DOHH2 (cell line): ENCODE measurements around the gene USP9X.

ENCODE experiments used
- H3F3A ChIP-seq: fragments of 200-600 bp; sonication (generic), shearing (Covaris generic); 2 replicates; pipeline ENCODE4 v1.6.0; 2016; ENCODE audit warnings: antibody characterized with exemption, mild to moderate bottlenecking; ENCODE audit not compliant: control insufficient read depth, insufficient read depth
- H3K27ac ChIP-seq: fragments of 200-600 bp; sonication (generic); 2 replicates; pipeline ENCODE4 v1.5.1; 2014; ENCODE audit warnings: low read depth, mild to moderate bottlenecking, low read length, moderate library complexity
- H3K27me3 ChIP-seq: fragments of 200-600 bp; sonication (generic); 2 replicates; pipeline ENCODE4 v1.6.1; 2014; ENCODE audit warnings: mild to moderate bottlenecking, low read length, mixed read lengths; ENCODE audit not compliant: control insufficient read depth
- H3K36me3 ChIP-seq: fragments of 200-600 bp; sonication (generic); 2 replicates; pipeline ENCODE4 v1.6.1; 2014; ENCODE audit warnings: mild to moderate bottlenecking, low read length, moderate library complexity, mixed read lengths; ENCODE audit not compliant: control insufficient read depth
- H3K4me1 ChIP-seq: fragments of 200-600 bp; sonication (generic); 2 replicates; pipeline ENCODE4 v1.6.1; 2014; ENCODE audit warnings: mild to moderate bottlenecking, low read length, mixed read lengths; ENCODE audit not compliant: control insufficient read depth
- H3K4me2 ChIP-seq: fragments of 200-600 bp; sonication (generic); 2 replicates; pipeline ENCODE4 v1.6.0; 2014; ENCODE audit warnings: mild to moderate bottlenecking, low read length, moderate library complexity
- H3K4me3 ChIP-seq: fragments of 200-600 bp; sonication (generic); 2 replicates; pipeline ENCODE4 v1.5.1; 2014; ENCODE audit warnings: mild to moderate bottlenecking, low read length, mixed read lengths
- H3K79me2 ChIP-seq: fragments of 200-600 bp; sonication (generic); 2 replicates; pipeline ENCODE4 v1.6.1; 2014; ENCODE audit warnings: mild to moderate bottlenecking, low read length, mixed read lengths; ENCODE audit not compliant: control insufficient read depth
- H3K9me2 ChIP-seq: fragments of 200-600 bp; sonication (generic); replicated peaks from 2 replicates; pipeline ENCODE4 v1.6.1; 2014; ENCODE audit warnings: mild to moderate bottlenecking, low read length, mixed read lengths; ENCODE audit not compliant: control insufficient read depth
- H3K9me3 ChIP-seq: fragments of 200-600 bp; sonication (generic); 2 replicates; pipeline ENCODE4 v1.6.1; 2014; ENCODE audit warnings: antibody characterized with exemption, low read length, mixed read lengths; ENCODE audit not compliant: control insufficient read depth, insufficient read depth
- H4K20me1 ChIP-seq: fragments of 200-600 bp; sonication (generic); 2 replicates; pipeline ENCODE4 v1.6.0; 2014; ENCODE audit warnings: low read depth, mild to moderate bottlenecking, antibody characterized with exemption, low read length, moderate library complexity; ENCODE audit not compliant: control insufficient read depth, insufficient read depth
- EZH2phosphoT487 ChIP-seq: fragments of 200-600 bp; sonication (generic); IDR thresholded peaks from 2 replicates; pipeline ENCODE4 v1.6.1; 2017; ENCODE audit warnings: borderline replicate concordance, mild to moderate bottlenecking, antibody characterized with exemption, low read length, moderate library complexity, mixed read lengths
- TF ChIP-seq, protein P1 (sequence below): fragments of 200-600 bp; sonication (generic); IDR thresholded peaks from one replicate; pipeline ENCODE4 v1.5.1; 2014; ENCODE audit warnings: antibody characterized with exemption, mild to moderate bottlenecking, low read depth, low read length; ENCODE audit not compliant: poor library complexity, severe bottlenecking

USP9X gene

DNA sequence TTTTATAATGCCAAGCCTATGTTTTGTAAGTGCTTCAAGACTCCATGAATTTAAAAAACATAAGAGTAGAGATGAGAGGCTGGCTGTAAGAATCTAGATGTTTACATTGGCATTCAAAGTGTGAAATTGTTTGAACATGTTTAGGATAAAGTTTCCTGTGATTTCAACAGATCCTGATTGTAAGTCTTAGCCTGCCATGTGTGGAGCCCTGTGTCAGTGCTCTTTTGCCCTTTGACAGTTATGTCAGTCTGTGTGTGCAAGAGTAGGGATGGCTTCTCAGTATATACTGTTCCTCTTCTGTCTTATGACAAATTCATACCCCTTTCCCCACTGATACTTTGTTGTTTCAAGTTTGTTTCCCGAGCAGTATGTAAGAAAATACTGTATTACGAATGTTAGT is 68.2 kb downstream of the USP9X start:
- no peak overlapping the region for H3K4me2 ChIP-seq
- no peak overlapping the region for H3K27ac ChIP-seq
- no peaks in the 10 kb centered on the region for H3K9me2 ChIP-seq
- H3K9me3 ChIP-seq, result no peaks in the 10 kb centered on the region
- H3K79me2 ChIP-seq, result no peaks in the 10 kb centered on the region
- no peaks in the 10 kb centered on the region for H3F3A ChIP-seq
- no peaks in the 10 kb centered on the region for H4K20me1 ChIP-seq
- no peak overlapping the region for H3K4me3 ChIP-seq
- no peaks in the 10 kb centered on the region for H3K4me1 ChIP-seq
- no peaks in the 10 kb centered on the region for H3K27me3 ChIP-seq
- peaks cover 49% of the 10 kb centered on the region for H3K36me3 ChIP-seq
- TF ChIP-seq, protein P1, sequence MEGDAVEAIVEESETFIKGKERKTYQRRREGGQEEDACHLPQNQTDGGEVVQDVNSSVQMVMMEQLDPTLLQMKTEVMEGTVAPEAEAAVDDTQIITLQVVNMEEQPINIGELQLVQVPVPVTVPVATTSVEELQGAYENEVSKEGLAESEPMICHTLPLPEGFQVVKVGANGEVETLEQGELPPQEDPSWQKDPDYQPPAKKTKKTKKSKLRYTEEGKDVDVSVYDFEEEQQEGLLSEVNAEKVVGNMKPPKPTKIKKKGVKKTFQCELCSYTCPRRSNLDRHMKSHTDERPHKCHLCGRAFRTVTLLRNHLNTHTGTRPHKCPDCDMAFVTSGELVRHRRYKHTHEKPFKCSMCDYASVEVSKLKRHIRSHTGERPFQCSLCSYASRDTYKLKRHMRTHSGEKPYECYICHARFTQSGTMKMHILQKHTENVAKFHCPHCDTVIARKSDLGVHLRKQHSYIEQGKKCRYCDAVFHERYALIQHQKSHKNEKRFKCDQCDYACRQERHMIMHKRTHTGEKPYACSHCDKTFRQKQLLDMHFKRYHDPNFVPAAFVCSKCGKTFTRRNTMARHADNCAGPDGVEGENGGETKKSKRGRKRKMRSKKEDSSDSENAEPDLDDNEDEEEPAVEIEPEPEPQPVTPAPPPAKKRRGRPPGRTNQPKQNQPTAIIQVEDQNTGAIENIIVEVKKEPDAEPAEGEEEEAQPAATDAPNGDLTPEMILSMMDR, result no peak
- no peak for TF ChIP-seq EZH2phosphoT487

DNA sequence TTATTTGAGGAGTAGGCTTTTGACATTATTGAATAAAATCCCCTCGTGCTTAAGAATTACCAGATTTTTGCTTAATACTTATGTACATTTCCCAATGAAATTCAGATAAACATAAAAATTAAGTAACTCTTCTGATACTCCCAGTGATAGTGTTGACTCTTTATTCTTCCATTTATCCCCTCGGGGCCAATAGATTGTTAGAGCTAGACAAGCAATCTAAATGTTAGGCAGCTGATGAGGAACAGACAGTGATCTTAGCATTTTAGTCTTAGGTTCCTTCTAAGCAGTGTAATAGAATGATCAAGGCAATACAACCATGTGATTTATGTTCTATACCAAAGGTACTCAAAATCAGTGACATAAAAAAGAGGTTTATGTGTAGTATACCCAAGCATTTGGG is 68.7 kb downstream of the USP9X start:
- H3K9me2 ChIP-seq, result no peaks in the 10 kb centered on the region
- H3K79me2 ChIP-seq, result no peaks in the 10 kb centered on the region
- no peaks in the 10 kb centered on the region for H3K4me1 ChIP-seq
- no peaks in the 10 kb centered on the region for H4K20me1 ChIP-seq
- H3K27me3 ChIP-seq, result no peaks in the 10 kb centered on the region
- H3K4me3 ChIP-seq, result no peak overlapping the region
- no peak overlapping the region for H3K4me2 ChIP-seq
- H3K9me3 ChIP-seq, result no peaks in the 10 kb centered on the region
- H3F3A ChIP-seq, result no peaks in the 10 kb centered on the region
- H3K36me3 ChIP-seq, result peaks cover 44% of the 10 kb centered on the region
- no peak overlapping the region for H3K27ac ChIP-seq
- no peak for TF ChIP-seq EZH2phosphoT487
- TF ChIP-seq, protein P1, result no peak

DNA sequence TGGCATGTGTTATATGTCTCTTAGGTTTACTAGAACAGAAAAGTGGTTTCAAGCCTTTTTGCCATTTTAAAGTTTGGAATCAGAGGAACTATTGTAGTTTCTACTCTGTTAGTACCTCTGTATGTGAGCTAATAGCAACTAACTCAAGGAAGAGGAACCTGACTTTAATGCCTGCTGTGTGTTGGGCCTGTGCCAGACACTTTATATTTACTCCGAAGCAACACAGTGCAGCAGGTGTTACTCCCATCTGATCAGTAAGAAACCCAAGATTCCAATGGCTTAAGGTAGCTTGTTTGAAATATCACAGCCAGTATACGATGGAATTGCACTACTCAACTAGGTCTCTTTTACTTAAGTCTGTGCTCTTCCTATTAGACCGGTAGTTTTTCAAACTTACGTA is 79.2 kb downstream of the USP9X start:
- TF ChIP-seq EZH2phosphoT487, result no peak
- TF ChIP-seq, protein P1, result no peak
- no peak overlapping the region for H3K27ac ChIP-seq
- no peaks in the 10 kb centered on the region for H3K4me1 ChIP-seq
- H3K9me3 ChIP-seq, result no peaks in the 10 kb centered on the region
- H3F3A ChIP-seq, result no peaks in the 10 kb centered on the region
- no peaks in the 10 kb centered on the region for H4K20me1 ChIP-seq
- H3K4me2 ChIP-seq, result no peak overlapping the region
- no peaks in the 10 kb centered on the region for H3K27me3 ChIP-seq
- H3K9me2 ChIP-seq, result no peaks in the 10 kb centered on the region
- H3K79me2 ChIP-seq, result no peaks in the 10 kb centered on the region
- peaks cover 30% of the 10 kb centered on the region for H3K36me3 ChIP-seq
- H3K4me3 ChIP-seq, result no peak overlapping the region

DNA sequence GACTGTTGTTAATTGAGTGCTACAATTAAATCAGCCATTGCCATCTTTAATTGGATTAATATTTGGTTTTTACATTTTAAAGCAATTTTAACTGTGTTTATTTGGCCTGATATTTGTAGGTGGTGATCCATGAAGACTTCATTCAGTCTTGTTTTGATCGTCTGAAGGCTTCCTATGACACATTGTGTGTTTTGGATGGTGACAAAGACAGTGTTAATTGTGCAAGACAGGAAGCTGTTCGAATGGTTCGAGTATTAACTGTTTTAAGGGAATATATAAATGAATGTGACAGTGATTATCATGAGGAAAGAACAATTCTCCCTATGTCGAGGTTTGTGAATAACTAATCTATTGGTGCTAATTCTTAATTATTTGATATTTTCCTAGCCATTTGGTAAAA is 82.6 kb downstream of the USP9X start:
- Histone ChIP-seq H3K36me3 (peaks cover 50% of the 10 kb centered on the region), H3K27me3 (no peaks in the 10 kb centered on the region), H4K20me1 (no peaks in the 10 kb centered on the region), H3K4me2 (no peak overlapping the region), H3K4me3 (no peak overlapping the region), H3K9me3 (no peaks in the 10 kb centered on the region), H3K79me2 (no peaks in the 10 kb centered on the region), H3K9me2 (no peaks in the 10 kb centered on the region), H3K27ac (no peak overlapping the region), H3F3A (no peaks in the 10 kb centered on the region), H3K4me1 (no peaks in the 10 kb centered on the region)
- no peak for TF ChIP-seq EZH2phosphoT487
- TF ChIP-seq, protein P1, result no peak
